ENCODE data around the gene FAM13B. TPM values are rescaled to one million over a fixed set of nuclear protein-coding genes. Genes with fewer than 3 reads are reported as not detected.
"Not testable (repeated sequence)": the region's sequence is repeated elsewhere in the genome, so short reads cannot be mapped to it uniquely, and the experiment has no call there.

FAM13B gene
- total RNA-seq, 4 donors from 2014 or later: 44.1 to 102 (median 76.6) TPM

- no peak overlapping the region for H3K27ac ChIP-seq
- no peak overlapping the region for H3K4me3 ChIP-seq
- H3K4me1 ChIP-seq: no peaks in the 10 kb centered on the region
- H3K27me3 ChIP-seq: no peaks in the 10 kb centered on the region
- no peak for TF ChIP-seq POLR2AphosphoS5 (IDR thresholded peaks at IDR 0.05)
- no peak for TF ChIP-seq CTCF (IDR thresholded peaks at IDR 0.05)
- TF ChIP-seq EP300 (IDR thresholded peaks at IDR 0.05): no peak
- no peak for TF ChIP-seq POLR2A (IDR thresholded peaks at IDR 0.05)
- no peaks in the 10 kb centered on the region for H3K9me3 ChIP-seq
- 25 to 29% methylated on average over 5 to 9 of the region's 13 CpGs for WGBS, 2 donors (ENCODE audit: low coverage in 1 of 2)
- no peak for ATAC-seq
- no peaks in the 10 kb centered on the region for H3K36me3 ChIP-seq
Measured at GRCh38 chr5:138054847-138055558, 22.1 kb upstream of the FAM13B start.

- no peaks in the 10 kb centered on the region for H3K4me1 ChIP-seq
- no peak overlapping the region for H3K4me3 ChIP-seq
- H3K27ac ChIP-seq: no peak overlapping the region
- no peaks in the 10 kb centered on the region for H3K27me3 ChIP-seq
- no peak for TF ChIP-seq CTCF (IDR thresholded peaks at IDR 0.05)
- TF ChIP-seq POLR2AphosphoS5 (IDR thresholded peaks at IDR 0.05): no peak
- TF ChIP-seq EP300 (IDR thresholded peaks at IDR 0.05): no peak
- TF ChIP-seq POLR2A (IDR thresholded peaks at IDR 0.05): no peak
- no peak for ATAC-seq
- no peaks in the 10 kb centered on the region for H3K9me3 ChIP-seq
- WGBS, 2 donors (ENCODE audit: low coverage in 1 of 2): 25 to 32% methylated on average over 3 of the region's 3 CpGs
- no peaks in the 10 kb centered on the region for H3K36me3 ChIP-seq
Measured at GRCh38 chr5:138054206-138054605, 21.3 kb upstream of the FAM13B start.

- H3K36me3 ChIP-seq: no peaks in the 10 kb centered on the region
- H3K27ac ChIP-seq: no peak overlapping the region
- 60 to 80% methylated on average over 2 to 3 of the region's 3 CpGs for WGBS, 2 donors (ENCODE audit: low coverage in 1 of 2)
- no peaks in the 10 kb centered on the region for H3K4me1 ChIP-seq
- no peak for TF ChIP-seq CTCF (IDR thresholded peaks at IDR 0.05)
- TF ChIP-seq POLR2AphosphoS5 (IDR thresholded peaks at IDR 0.05): no peak
- TF ChIP-seq POLR2A (IDR thresholded peaks at IDR 0.05): no peak
- TF ChIP-seq EP300 (IDR thresholded peaks at IDR 0.05): no peak
- no peak overlapping the region for H3K4me3 ChIP-seq
- H3K9me3 ChIP-seq: no peaks in the 10 kb centered on the region
- no peak for ATAC-seq
- no peaks in the 10 kb centered on the region for H3K27me3 ChIP-seq
Measured at GRCh38 chr5:138053554-138053953, 20.7 kb upstream of the FAM13B start.

GRCh38 chr5:138052718-138053117 is 19.8 kb upstream of the FAM13B start:
- H3K27me3 ChIP-seq, H3K4me1 ChIP-seq, ATAC-seq, H3K36me3 ChIP-seq, H3K9me3 ChIP-seq, H3K4me3 ChIP-seq, H3K27ac ChIP-seq: not testable (repeated sequence)
- WGBS, 2 donors (ENCODE audit: low coverage in 1 of 2): 100% methylated on average over 1 of the region's 1 CpG

- H3K27ac ChIP-seq: no peak overlapping the region
- WGBS, 2 donors (ENCODE audit: low coverage in 1 of 2): 53 to 56% methylated on average over 5 to 9 of the region's 9 CpGs
- H3K36me3 ChIP-seq: no peaks in the 10 kb centered on the region
- H3K4me3 ChIP-seq: peak overlapping the region; percentile 24 to 32
- no peak for ATAC-seq
- H3K9me3 ChIP-seq: no peaks in the 10 kb centered on the region
- H3K4me1 ChIP-seq: no peaks in the 10 kb centered on the region
- TF ChIP-seq POLR2AphosphoS5 (IDR thresholded peaks at IDR 0.05): no peak
- no peaks in the 10 kb centered on the region for H3K27me3 ChIP-seq
Measured at GRCh38 chr5:138051441-138052296, 18.8 kb upstream of the FAM13B start.

GRCh38 chr5:138045283-138045682 is 12.4 kb upstream of the FAM13B start:
- WGBS, 2 donors (ENCODE audit: low coverage in 1 of 2): 81 to 96% methylated on average over 3 of the region's 3 CpGs
- H3K27ac ChIP-seq, H3K9me3 ChIP-seq: not testable (repeated sequence)

More at GRCh38 chr5:138045283-138045682, 12.4 kb upstream of the FAM13B start:
- not testable (repeated sequence) for H3K36me3 ChIP-seq, ATAC-seq, H3K4me1 ChIP-seq, H3K4me3 ChIP-seq, H3K27me3 ChIP-seq
